Measurements from ENCODE around the gene FEM1A.
"Not testable (repeated sequence)": the region's sequence is repeated elsewhere in the genome, so short reads cannot be mapped to it uniquely, and the experiment has no call there.

FEM1A gene

GRCh38 chr19:4816950-4817278 lies 25.4 kb downstream of the FEM1A start:
- Histone ChIP-seq H3K9me2 (replicated peaks; ENCODE audit: control insufficient read depth, low read length) (no peaks in the 10 kb centered on the region), H3F3A (ENCODE audit: control insufficient read depth, insufficient read depth) (peaks cover 24% of the 10 kb centered on the region), H3K4me2 (ENCODE audit: low read length) (no peak overlapping the region), H3K9me3 (ENCODE audit: control insufficient read depth, insufficient read depth, low read length) (no peaks in the 10 kb centered on the region), H3K27ac (ENCODE audit: low read depth, low read length) (no peak overlapping the region), H3K36me3 (ENCODE audit: control insufficient read depth, low read length) (peaks cover 52% of the 10 kb centered on the region), H3K4me1 (ENCODE audit: control insufficient read depth, low read length) (peaks cover 38% of the 10 kb centered on the region), H3K79me2 (ENCODE audit: control insufficient read depth, low read length) (peaks cover 53% of the 10 kb centered on the region), H3K27me3 (ENCODE audit: control insufficient read depth, low read length) (no peaks in the 10 kb centered on the region), H3K4me3 (ENCODE audit: low read length) (no peak overlapping the region), H4K20me1 (ENCODE audit: control insufficient read depth, insufficient read depth, low read depth, low read length) (no peaks in the 10 kb centered on the region)
- TF ChIP-seq EZH2phosphoT487 (IDR thresholded peaks at IDR 0.05; ENCODE audit: borderline replicate concordance, low read length) (no peak), CTCF (IDR thresholded peaks at IDR 0.05; ENCODE audit: low read depth, low read length, poor library complexity, severe bottlenecking) (no peak)

- TF ChIP-seq CTCF (IDR thresholded peaks at IDR 0.05; ENCODE audit: low read depth, low read length, poor library complexity, severe bottlenecking) (peak; percentile 13), EZH2phosphoT487 (IDR thresholded peaks at IDR 0.05; ENCODE audit: borderline replicate concordance, low read length) (no peak)
- Histone ChIP-seq H4K20me1 (ENCODE audit: control insufficient read depth, insufficient read depth, low read depth, low read length) (no peaks in the 10 kb centered on the region), H3K27me3 (ENCODE audit: control insufficient read depth, low read length) (no peaks in the 10 kb centered on the region), H3K4me3 (ENCODE audit: low read length) (no peak overlapping the region), H3K27ac (ENCODE audit: low read depth, low read length) (no peak overlapping the region), H3K9me2 (replicated peaks; ENCODE audit: control insufficient read depth, low read length) (no peaks in the 10 kb centered on the region), H3K4me2 (ENCODE audit: low read length) (no peak overlapping the region), H3K36me3 (ENCODE audit: control insufficient read depth, low read length) (peaks cover 56% of the 10 kb centered on the region), H3F3A (ENCODE audit: control insufficient read depth, insufficient read depth) (peaks cover 24% of the 10 kb centered on the region), H3K79me2 (ENCODE audit: control insufficient read depth, low read length) (peaks cover 60% of the 10 kb centered on the region), H3K4me1 (ENCODE audit: control insufficient read depth, low read length) (peaks cover 30% of the 10 kb centered on the region), H3K9me3 (ENCODE audit: control insufficient read depth, insufficient read depth, low read length) (no peaks in the 10 kb centered on the region)
Measured at GRCh38 chr19:4817467-4818277, 26.1 kb downstream of the FEM1A start.

GRCh38 chr19:4821265-4821664 lies 29.7 kb downstream of the FEM1A start:
- H4K20me1 ChIP-seq (ENCODE audit: control insufficient read depth, insufficient read depth, low read depth, low read length), result no peaks in the 10 kb centered on the region
- H3K79me2 ChIP-seq (ENCODE audit: control insufficient read depth, low read length), result peaks cover 89% of the 10 kb centered on the region
- no peaks in the 10 kb centered on the region for H3K9me2 ChIP-seq (replicated peaks; ENCODE audit: control insufficient read depth, low read length)
- no peaks in the 10 kb centered on the region for H3F3A ChIP-seq (ENCODE audit: control insufficient read depth, insufficient read depth)
- peaks cover 12% of the 10 kb centered on the region for H3K4me1 ChIP-seq (ENCODE audit: control insufficient read depth, low read length)
- no peak for TF ChIP-seq EZH2phosphoT487 (IDR thresholded peaks at IDR 0.05; ENCODE audit: borderline replicate concordance, low read length)
- TF ChIP-seq CTCF (IDR thresholded peaks at IDR 0.05; ENCODE audit: low read depth, low read length, poor library complexity, severe bottlenecking), result no peak
- H3K27ac ChIP-seq (ENCODE audit: low read depth, low read length), result no peak overlapping the region
- no peak overlapping the region for H3K4me2 ChIP-seq (ENCODE audit: low read length)
- no peaks in the 10 kb centered on the region for H3K27me3 ChIP-seq (ENCODE audit: control insufficient read depth, low read length)
- peaks cover 55% of the 10 kb centered on the region for H3K36me3 ChIP-seq (ENCODE audit: control insufficient read depth, low read length)
- no peaks in the 10 kb centered on the region for H3K9me3 ChIP-seq (ENCODE audit: control insufficient read depth, insufficient read depth, low read length)
- H3K4me3 ChIP-seq (ENCODE audit: low read length), result no peak overlapping the region

- Histone ChIP-seq H3K36me3 (ENCODE audit: control insufficient read depth, low read length) (peaks cover 49% of the 10 kb centered on the region), H3K79me2 (ENCODE audit: control insufficient read depth, low read length) (peaks cover 91% of the 10 kb centered on the region)
- H3F3A ChIP-seq (ENCODE audit: control insufficient read depth, insufficient read depth); H3K27me3 ChIP-seq (ENCODE audit: control insufficient read depth, low read length); H3K4me2 ChIP-seq (ENCODE audit: low read length); H3K9me2 ChIP-seq (replicated peaks; ENCODE audit: control insufficient read depth, low read length); H3K4me3 ChIP-seq (ENCODE audit: low read length); H4K20me1 ChIP-seq (ENCODE audit: control insufficient read depth, insufficient read depth, low read depth, low read length); H3K27ac ChIP-seq (ENCODE audit: low read depth, low read length); H3K9me3 ChIP-seq (ENCODE audit: control insufficient read depth, insufficient read depth, low read length); H3K4me1 ChIP-seq (ENCODE audit: control insufficient read depth, low read length): not testable (repeated sequence)
Measured at GRCh38 chr19:4822354-4822753, 30.8 kb downstream of the FEM1A start.
